Renal cortex interstitium (tissue), 11 donors: ENCODE results near the gene MYRIP. TPM values are rescaled to one million over a fixed set of nuclear protein-coding genes. Genes with fewer than 3 reads are reported as not detected.

Experiments
- DNase-seq, 11 donors: peaks; one replicate each; pipeline ENCODE4 v3.0.0-alpha.2; 2013; ENCODE audit warnings: low read depth in 9 of 11, low spot score in 4 of 11; ENCODE audit errors: extremely low read depth in 1 of 11
- polyA plus RNA-seq, 3 donors: library from polyadenylated mRNA; unstranded; fragments of 120-200 nt; gene quantifications; one replicate each; pipeline ENCODE4 v1.2.1, GENCODE V29; 2013; ENCODE audit not compliant: insufficient read length in 3 of 3

The MYRIP gene
- polyA plus RNA-seq, 3 donors: 1.9 to 2.3 (median 2.0) TPM

DNA sequence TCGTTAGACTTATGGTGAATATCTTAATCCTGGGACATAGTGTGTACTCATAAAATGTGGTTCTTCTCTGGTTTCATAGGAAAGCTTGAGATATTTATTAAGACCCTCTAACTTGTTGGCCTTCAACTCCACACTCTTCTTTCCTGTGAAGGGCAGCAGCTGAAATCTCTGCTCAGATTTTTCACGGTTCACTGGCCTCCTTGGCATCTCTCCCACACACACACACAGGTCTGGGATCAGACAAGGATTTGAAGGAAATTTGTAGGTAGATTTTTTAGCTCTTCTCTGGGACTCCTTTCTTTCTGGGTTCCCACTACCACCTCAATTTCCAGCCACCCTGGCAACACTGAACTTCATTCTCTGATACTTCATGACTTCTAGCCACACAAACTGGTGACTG, 70.2 kb downstream of the MYRIP start:
- DNase-seq: peak in 8 of 11 donors; percentile 1 to 11 (median 6)

DNA sequence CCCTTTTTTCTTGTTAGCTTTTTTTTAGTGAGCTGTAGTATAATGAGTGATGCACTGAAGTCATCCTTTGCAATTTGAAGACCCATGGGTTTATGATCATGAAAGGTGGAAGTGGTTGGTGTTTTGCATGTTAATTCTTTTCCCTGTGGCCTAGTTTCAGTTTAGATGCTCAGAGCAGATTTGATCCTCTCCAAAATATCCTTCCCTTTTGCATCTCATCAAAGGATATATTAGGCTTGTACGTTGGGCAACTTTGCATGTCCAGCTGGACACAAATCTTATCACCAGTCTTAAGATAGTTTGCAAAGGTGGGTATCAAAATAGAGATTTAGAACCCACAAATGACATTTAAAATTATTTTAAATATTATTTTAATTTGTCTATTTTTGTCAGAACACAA, 72.7 kb downstream of the MYRIP start:
- no peak for DNase-seq

DNA sequence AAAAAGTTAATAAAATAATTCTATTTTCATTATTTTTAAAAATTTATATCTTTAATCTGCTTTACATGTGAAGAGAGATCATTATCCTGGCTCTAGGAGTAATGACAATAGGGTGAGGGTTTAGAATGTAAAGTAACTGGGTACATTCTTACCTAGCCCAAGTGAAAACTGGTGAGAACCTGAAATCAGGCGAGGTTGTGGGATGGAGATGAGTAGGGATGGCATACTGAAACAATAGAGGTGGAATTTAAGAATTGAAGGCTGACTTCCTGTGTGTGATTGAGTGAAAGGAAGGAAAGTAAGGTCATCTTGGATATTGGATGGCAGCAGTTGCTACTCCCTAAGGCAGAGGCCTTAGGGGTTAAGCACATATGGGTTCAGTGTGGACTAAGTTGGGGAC, 82.7 kb downstream of the MYRIP start:
- DNase-seq: no peak

DNA sequence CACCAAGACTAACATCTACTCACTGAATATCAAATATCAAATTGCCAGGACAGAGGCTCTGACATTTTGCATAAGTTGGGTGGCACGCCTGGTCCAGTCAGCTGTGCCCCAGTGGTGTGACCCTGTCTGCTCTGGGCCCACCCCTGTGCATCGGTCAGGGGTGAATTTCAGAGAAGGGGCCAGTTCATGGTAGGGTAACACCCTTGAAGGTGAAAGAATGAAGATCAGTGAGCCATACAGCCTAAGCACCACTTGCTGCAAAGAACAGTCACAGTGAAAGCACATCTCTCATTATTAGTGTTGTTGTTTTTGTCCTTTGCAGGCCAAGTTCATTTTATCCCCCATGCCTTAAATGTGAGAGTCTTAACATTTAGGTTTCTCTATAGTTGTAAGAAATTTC, 86.8 kb downstream of the MYRIP start:
- no peak for DNase-seq

DNA sequence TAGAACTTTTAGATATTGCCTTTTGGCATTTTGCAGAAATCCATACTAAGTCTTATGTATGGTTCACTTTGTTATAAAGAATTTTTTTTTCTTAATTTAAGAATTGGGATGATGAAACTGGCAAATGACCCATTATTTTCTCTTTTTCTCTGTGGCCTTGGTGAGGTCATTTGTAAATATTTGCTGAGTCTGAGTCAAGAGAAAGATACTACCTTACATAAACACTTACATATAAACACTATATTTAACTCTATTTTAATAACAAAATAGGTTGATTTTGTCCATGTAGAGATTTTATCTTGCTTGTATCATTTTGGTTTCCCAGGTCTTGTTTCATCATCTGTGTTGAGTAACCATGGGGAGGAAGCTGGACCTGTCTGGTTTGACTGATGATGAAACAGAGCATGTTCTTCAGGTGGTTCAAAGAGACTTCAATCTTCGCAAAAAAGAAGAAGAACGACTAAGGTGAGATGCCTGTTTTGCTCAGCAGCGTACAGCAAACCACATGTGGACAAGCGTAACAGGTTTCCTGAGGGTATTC, 91.1 kb downstream of the MYRIP start:
- no peak for DNase-seq

DNA sequence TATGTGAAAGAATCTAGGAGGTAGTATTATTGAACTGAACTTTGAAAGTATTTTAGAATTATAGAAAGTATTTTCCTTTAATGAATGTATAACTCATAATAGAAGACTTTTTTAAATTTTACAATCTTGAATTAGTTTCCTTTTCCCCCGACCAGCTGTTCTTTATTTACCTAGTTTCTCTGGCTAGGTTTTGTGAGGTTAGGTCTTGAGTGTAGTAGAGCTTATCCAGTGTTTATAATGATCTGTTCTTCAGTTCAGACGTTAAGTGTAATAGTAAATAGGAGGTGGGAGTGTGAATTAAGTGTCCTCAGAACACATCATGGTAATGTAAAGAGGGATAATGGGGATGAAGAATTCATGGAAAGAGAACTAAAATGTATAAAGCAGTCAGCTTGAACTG, 93.8 kb downstream of the MYRIP start:
- DNase-seq: no peak

DNA sequence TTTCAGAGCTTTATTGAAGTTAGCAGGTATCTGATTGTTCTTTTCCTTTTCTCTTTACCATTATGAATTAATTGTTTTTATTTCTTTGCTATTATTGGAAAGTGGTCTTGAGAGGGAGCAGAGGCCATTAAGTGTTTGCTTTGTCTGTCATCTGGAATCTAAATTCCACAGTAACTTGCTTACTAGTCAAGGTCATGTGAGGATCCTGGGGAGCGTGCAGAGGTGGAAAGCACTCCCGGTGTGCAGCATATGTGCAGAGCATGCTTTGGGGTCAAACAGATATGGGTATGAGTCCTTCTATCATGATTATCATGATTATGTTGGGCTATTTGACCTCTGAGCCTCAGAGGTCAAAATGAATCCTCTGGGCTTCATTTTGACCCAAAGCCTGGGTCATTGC, 96.4 kb downstream of the MYRIP start:
- no peak for DNase-seq

DNA sequence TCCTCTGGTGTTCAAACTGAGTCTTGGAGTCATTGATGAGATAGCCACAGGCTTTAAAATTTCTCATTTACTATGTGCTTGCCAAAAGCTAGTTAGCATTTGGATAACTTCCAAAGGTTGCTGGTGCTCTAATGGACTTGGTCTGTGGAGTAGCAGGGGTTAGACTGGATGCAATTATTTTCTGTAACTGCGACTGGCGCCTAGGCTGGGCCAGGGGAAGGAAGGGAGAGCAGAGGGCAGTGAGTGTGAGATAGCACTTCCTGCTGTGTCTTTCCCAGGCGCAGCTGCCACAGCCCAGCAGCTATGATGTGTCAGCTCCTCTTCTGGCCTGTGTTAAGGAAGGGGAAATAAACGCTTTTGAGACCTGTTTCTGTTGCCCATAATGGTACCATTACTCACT, 98.6 kb downstream of the MYRIP start:
- peak in 4 of 11 donors; percentile 19 to 40 (median 33) for DNase-seq

DNA sequence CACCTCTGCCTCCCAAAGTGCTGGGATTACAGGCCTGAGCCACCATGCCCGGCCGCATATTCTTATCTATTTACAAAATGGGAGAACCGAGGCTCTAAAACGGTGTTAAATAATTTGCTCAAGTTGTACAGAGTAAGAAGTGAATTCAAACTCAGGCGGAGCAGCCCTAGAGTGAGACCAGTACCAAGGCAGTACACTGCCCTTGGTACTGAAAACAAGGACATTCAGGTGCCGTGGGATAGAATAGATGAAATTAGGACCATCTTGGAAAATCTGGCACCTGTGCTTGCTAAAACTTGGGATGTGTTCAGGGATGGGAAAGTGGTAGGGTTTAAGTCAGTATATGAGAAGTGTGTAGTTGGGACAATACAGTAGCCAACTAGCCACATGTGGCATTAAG, 100.7 kb downstream of the MYRIP start:
- DNase-seq: no peak

DNA sequence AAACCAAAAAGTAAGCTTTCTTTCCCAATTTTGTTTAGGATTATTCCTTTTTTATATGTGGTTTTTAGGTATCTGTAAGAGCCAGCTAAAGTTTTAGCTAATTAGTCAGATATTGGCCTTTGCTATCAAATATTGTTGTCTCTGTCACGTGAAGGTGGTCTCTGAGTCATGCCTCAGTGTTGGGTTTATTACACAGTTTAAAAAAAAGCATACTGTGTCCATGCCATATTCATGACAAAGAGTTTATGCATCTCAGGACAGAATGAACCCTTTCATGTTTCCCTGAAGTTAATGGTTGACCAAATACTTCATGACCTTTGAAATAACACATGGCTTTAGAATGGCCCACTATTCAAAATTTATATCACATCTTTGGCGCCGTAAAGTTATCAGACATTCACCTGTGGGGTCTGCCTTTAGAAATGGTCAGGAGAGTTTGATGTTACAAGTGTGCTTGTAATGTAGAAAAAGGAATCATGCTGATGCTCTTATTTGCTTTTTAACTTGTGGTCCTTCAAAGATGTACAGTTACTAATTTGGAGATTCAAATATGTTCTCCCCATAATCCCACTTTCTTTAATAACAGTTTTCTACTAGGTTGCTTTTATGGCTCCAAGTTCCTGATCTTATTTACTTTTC, 101.5 kb downstream of the MYRIP start:
- DNase-seq: no peak

DNA sequence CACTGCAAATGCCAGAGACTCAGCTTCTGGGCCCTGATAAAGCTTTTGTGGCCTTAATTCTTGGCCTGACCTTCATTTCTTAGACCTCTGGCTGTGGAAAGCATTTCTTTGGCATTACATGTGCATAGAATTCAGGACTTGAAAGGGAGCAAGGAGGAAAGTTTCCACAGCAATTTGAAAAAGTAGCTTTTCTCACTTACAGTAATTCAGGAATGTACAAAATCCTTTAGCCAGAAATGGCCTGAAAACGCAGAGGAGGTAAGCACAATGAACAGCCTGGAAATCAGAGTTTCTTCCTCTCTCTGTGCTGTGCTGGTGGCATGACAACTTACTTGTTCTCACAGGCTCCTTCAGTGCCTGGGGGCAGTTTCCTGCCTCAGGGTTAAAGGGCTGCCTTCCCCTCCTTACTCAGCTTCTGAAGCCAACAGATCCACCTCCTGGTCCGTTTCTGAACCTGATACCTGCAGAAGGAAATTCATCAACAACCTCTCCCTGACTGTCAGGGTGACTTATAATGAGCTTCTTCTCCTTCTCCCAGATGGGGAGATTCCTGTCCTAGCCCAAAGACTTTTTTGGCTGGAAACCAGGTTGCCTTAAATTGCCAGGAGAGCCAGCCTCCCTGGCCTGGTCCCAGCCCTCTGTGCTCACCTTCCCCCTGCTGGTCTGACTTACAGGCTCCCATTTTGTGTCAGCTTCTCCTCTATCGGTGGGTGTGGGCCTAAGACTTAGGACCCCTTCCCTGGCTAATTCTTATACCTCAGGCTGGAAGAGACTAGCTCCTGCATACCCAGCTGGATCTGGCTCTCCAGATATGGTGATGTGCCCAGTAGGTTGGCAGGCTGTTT, 102.3 kb downstream of the MYRIP start:
- no peak for DNase-seq

DNA sequence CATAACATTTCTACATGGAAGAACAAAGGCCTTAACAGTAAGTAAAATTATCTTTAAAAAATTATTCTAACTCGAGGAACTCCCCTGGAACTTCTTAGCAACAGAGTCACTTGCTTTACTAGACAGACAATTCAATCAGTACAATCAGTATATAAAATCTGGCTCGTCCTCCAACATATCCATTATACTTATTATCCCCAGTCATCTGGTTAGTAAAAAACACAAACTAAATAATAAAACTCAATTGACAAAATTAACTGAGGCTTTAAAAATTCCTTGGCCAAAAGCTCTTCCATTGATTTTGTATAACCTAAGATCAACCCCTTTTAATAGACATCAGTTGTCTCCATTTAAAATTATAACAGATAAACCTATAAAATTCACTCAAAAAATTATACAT, 105.6 kb downstream of the MYRIP start:
- DNase-seq: no peak

DNA sequence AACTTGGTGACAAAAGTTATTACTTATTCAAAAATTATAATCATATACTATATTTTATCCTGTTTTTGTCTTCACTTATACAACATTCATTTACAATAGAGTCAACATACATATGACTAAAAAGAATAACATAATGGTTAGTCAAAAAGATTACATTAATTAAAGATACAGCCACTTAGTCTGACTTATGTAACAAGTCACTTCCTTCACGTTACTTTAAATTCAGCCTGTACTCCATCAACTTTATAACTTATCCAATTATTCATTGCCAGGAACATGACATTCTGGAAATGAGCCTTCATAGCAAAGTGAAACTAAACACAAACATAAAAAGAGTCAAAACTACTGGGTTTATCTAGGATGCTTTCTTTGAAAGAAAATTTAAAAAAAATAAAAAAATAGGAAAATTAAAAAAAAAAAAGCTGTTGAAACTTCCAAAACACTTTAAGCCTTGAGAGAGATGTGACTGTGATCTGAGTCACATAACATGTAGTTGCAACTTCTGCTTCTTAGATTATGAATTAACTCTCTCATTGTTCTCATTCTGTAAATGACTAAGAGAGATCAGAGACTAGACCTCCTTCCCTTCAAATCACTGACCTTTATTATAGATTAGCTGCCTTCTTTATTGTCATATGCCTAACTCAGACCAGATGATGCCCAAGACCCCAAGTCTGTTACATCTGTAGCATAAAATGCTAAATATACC, 107.8 kb downstream of the MYRIP start:
- DNase-seq: peak in 8 of 11 donors; percentile 32 to 60 (median 48)

DNA sequence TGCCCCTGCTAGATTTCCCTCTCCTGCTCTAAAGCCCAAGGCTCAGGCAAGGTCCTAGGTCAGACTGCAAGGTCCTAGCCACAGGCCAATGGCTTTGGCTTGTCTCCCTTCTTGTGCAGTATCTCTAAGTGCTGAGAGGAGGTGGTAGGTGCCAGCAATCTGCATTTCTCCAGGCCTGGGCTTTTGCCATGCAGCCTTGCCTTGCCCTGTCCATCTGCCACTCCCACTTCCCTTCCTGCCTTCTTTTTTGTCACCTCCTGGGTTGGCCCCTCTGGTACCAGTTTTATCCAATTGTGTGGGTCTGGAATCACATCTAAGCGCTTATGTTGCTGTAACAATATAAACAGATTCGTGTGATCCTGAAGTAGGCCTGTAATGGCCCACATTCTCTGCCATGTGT, 109.9 kb downstream of the MYRIP start:
- DNase-seq: no peak

DNA sequence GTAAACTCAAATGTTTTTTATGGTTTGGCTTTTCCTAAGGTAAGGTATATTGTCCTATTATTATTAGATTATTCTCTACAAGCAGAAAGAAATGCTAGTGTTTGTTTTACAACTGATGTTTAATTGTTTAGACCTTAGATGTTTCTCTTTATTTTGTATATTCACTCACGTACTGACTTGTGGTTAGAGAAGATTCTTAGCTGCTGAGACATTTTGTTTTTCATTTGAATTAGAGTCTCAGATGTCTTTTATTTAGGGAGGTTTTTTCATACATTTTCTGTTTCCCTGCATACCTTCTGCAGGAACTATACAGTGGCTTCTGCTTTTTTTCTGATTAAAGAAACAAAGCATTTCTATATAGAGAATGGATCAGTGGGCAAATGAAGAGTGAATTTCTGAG, 110.9 kb downstream of the MYRIP start:
- DNase-seq: no peak

DNA sequence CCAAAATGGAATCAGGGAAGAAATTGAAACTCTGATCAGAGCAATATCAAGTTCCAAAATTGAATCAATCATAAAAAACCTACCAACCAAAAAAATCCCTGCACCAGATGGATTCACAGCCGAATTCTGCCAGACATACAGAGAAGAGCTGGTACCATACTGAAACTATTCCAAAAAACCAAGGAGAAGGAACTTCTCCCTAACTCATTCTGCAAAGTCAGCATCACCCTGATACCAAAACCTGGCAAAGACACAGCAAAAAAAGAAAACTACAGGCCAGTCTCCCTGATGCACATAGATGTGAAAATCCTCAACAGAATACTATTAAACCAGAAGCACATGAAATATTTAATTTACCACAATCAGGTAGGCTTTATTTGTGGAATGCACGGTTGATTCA, 118.1 kb downstream of the MYRIP start:
- DNase-seq: no peak

DNA sequence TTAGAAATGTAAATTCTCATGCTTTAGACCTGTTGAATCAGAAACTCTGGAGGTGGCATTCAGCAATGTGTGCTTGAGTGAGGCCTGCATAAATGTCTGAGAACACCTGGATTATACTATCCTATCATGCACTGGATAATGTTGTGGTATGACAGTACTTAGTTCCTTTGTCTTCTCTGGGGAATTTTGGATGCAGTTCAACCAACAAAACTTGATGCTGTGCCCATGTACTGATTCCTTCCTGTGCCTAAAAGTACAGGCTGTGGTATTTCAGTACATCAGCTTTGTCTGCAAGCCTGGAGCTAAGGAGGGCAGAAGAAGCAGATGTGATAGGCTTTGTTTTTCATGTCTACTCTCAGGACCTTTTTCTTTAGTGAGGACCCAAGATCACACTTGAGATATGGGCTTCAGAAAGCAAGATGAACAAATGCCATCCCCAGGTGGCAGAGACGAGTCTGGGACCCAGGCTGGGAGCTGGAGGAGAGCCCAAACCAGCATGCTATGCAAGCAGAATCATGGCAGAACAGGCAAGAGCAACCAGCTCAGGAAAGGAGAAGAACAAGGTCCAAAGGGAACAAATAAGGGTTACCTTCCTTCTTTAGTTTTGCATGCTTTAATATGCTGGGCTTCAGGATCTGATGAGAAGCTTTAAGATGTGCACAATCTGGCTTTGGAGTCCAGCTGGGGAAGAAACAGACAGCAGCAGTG, 124.7 kb downstream of the MYRIP start:
- no peak for DNase-seq

DNA sequence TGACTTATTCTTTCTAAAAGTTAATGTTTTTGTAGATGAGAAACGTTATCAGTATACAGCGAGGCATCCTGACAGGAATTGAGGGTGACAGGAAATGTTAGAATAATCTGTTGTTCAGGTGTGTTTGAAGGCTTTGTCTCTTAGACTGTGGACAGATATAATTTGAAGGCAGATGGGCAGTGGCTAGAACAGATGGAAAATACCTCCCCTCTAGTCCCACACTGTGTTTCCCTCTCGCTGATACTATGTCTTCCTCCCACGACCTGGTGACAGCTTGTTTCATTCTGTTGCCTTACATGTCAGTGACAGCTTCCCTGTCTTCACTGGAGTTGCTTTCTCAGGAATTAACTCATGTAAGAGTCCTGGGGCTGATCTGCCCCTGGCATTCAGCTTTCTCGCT, 125.3 kb downstream of the MYRIP start:
- DNase-seq: no peak

DNA sequence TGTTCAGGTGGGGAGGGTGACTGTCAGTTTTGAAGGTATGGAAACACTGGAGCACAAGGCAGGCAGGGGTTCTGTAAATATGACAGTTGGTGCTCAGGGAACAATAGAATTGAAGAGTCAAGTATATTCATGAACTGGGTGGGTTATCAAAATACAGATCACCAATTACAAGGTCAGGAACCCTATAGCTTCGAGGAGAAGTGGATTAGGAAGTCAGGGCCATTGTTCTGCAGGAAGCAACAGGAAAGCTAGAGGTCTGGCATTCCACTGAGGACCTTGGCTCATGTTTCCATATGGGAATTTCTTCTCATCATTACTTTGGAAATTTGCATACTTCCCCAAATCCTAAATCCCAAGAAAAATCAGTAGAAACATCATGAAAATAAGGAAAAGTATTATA, 125.9 kb downstream of the MYRIP start:
- no peak for DNase-seq
